ENCODE results near the gene ARHGEF19. TPM values are rescaled to one million over a fixed set of nuclear protein-coding genes. Genes with fewer than 3 reads are reported as not detected.

Gene ARHGEF19
- total and polyA plus RNA-seq, 2 of the 4 experiments (the other 2 are of a cell fraction), result 4.5 to 16.8 TPM

GRCh38 chr1:16195518-16195905 is 16.9 kb downstream of the ARHGEF19 start:
- Histone ChIP-seq H4K5ac (ENCODE audit: low read depth, low read length) (no peak overlapping the region), H3K4ac (ENCODE audit: low read depth, low read length) (no peak overlapping the region), H3K23ac (ENCODE audit: low read depth, low read length) (no peak overlapping the region), H3K4me1 (ENCODE audit: control insufficient read depth, insufficient read depth, low read length) (no peaks in the 10 kb centered on the region), H3K36me3 (ENCODE audit: control insufficient read depth, insufficient read depth, low read length) (peaks cover 3% of the 10 kb centered on the region; the same call in 1 of the 2 replicates), H3K27me3 (ENCODE audit: control insufficient read depth, insufficient read depth, low read length) (no peaks in the 10 kb centered on the region), H3K18ac (ENCODE audit: low read depth, low read length) (no peak overlapping the region), H3K14ac (replicated peaks; ENCODE audit: low read depth, low read length) (no peak overlapping the region), H3K4me2 (ENCODE audit: low read depth, low read length) (no peak overlapping the region), H4K8ac (ENCODE audit: low read depth in 2 of 2, low read length in 2 of 2) (no peak overlapping the region), H4K91ac (ENCODE audit: insufficient read depth, low read depth, low read length) (no peak overlapping the region), H2BK15ac (ENCODE audit: low read depth, low read length) (no peak overlapping the region), H2AFZ (replicated peaks; ENCODE audit: low read length, poor library complexity) (no peak overlapping the region), H3K9ac (ENCODE audit: low read depth, low read length) (no peak overlapping the region), H3K79me1 (ENCODE audit: low read depth in 1 of 2, low read length in 2 of 2) (no peaks in the 10 kb centered on the region), H2BK5ac (ENCODE audit: low read depth, low read length, poor library complexity, severe bottlenecking) (no peak overlapping the region), H2BK120ac (ENCODE audit: low read depth, low read length) (no peak overlapping the region), H2BK20ac (ENCODE audit: low read depth, low read length) (no peak overlapping the region), H3K4me3 (ENCODE audit: insufficient read depth, low read depth, low read length) (no peak overlapping the region), H3K56ac (ENCODE audit: extremely low read depth, insufficient read depth, low read length) (no peak overlapping the region), H3K9me3 (ENCODE audit: control insufficient read depth, insufficient read depth, low read length) (no peaks in the 10 kb centered on the region), H4K20me1 (ENCODE audit: insufficient read depth, low read length) (no peaks in the 10 kb centered on the region), H3K27ac (ENCODE audit: insufficient read depth, low read length) (no peak overlapping the region), H3K9me1 (ENCODE audit: insufficient read depth, low read length) (no peaks in the 10 kb centered on the region), H2AK9ac (replicated peaks; ENCODE audit: low read depth, low read length, poor library complexity) (no peak overlapping the region), H2AK5ac (ENCODE audit: low read depth, low read length) (no peak overlapping the region)
- ATAC-seq (ENCODE audit: low read depth), result no peak
- in situ Hi-C loops (cut with MboI; ENCODE audit: low sequenced_read_pairs), result loop anchor here (25.0 kb wide), 1 partner anchor 408 kb away; no protein-coding TSS in a partner anchor
- TF ChIP-seq CTCF (conservative IDR thresholded peaks at IDR 0.05; ENCODE audit: low read depth, low read length), result no peak
- no peak for TF ChIP-seq RFX5 (IDR thresholded peaks at IDR 0.05; ENCODE audit: low read depth, low read length)
- TF ChIP-seq SMC3 (IDR thresholded peaks at IDR 0.05; ENCODE audit: low read depth, low read length), result no peak
- intact Hi-C loops (cut with micrococcal nuclease), result loop anchor here (2.0 kb wide), 1 partner anchor 49 kb away; no protein-coding TSS in a partner anchor
- BruUV-seq (replicated peaks), result no TSS peak
- ChIA-PET POLR2A (ENCODE audit: unreplicated experiment) (no interaction called here), CTCF (no interaction called here)
- dilution Hi-C loops (cut with HindIII; ENCODE audit: low sequenced_read_pairs, unreplicated experiment), result no loop called here
- no CpG with 5 or more reads among the region's 7 CpGs for WGBS, 2 experiments (ENCODE audit: extremely low coverage in 2 of 2, insufficient read length in 1 of 2)
- DNase-seq, result no peak
